GM10266 (cell line): ENCODE results near the gene NANOG.
"Not testable (repeated sequence)": the region's sequence is repeated elsewhere in the genome, so short reads cannot be mapped to it uniquely, and the experiment has no call there.

ENCODE experiments used
- DNase-seq: peaks from one replicate; pipeline ENCODE4 v3.0.0; 2012; ENCODE audit errors: extremely low spot score
- CTCF ChIP-seq: IDR thresholded peaks from 2 replicates; pipeline ENCODE4 v1.5.1; 2012; ENCODE audit warnings: mild to moderate bottlenecking, low read depth; ENCODE audit not compliant: control insufficient read depth, insufficient read depth; ENCODE audit errors: missing control alignments

The NANOG gene

DNA sequence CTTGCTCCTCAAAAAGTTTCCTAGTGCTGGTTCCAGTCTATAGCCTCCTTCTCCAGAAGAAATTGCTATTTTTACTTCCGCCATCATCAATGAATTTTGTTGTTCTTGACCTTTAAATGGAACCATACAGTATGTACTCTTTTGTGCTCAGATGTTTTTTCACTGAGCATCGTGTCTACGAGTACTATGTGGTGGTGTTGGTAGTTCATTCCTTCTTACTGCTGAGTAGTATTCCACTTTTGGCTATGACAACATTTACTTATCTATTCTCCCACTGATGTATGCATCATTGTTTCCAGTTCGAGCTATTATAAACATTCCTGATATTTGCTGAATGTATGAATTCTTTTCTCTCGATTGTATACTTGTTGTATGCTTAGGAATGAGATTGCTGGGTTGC is 54.9 kb downstream of the NANOG start:
- no peak for TF ChIP-seq CTCF
- DNase-seq: no peak

DNA sequence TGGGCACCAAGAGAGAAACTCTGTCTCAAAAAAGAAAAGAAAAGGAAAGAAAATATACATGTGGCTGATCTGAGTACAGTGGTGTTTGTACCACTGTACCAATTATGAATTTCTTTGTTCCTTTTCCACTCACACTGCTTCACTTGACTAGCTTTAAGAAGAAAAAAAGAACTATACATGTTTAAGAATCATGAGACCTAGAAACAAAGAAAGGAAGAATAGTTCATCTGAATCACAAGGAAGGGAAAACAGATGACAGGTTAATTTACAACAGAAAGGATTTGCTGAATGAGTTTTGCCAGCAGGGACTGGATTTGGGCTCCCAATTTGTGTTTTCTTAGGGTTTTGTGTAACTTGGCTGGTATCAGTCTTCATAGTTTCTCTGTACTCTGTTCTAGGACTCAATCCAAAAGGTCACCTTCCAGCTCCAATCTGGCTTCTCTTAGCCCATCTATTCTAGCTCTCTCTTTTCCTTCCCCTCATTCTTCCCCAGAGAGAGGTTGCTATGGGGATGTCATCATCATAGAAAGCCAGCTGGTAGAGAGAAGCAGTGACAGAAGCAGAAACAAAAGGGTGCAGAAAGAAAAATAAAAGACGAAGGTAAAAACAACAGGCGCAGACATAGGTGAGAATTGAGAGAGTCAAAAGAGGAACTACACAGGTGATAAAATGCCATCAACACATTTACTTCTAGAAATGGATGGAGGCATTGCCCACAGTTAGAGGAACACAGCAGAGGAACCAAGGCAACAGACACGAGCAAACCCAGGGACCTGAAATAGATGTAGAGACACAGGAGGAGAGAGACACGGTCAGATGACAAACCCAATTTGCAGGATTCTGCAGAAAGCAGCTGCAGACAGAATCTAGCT is 58.3 kb downstream of the NANOG start:
- DNase-seq: not testable (repeated sequence)

DNA sequence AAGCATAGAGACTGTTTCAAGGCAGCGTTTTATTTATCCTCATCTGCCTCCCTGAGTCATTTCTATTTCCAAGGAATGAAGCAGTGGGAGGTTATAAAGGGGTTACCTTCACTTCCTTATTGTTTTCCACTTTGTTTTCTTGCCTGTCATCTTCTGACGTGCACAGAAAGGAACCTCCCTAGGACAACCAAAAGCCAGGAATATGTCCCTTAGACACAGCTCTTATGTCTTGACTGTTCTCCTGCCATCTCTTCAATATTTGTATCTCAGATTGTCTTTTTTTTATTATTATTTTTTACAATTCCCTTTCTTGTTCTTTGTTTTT is 58.9 kb downstream of the NANOG start:
- DNase-seq: not testable (repeated sequence)
